Keratinocyte (primary cell): ENCODE results near the gene ARAF. TPM values are rescaled to one million over a fixed set of nuclear protein-coding genes. Genes with fewer than 3 reads are reported as not detected.

Source experiments
- DNase-seq: peaks from one replicate; pipeline ENCODE4 v3.0.0-alpha.2; 2011; ENCODE audit warnings: low read depth, missing footprints, low spot score
- FAIRE-seq: peaks from 2 replicates; lab custom pipeline; 2011; peaks lifted over from hg19 to GRCh38; lab: Jason Lieb, UNC
- H2AFZ ChIP-seq: 2 replicates; pipeline ENCODE4 v1.6.0; 2012; ENCODE audit warnings: low read length, control low read depth, inconsistent platforms; ENCODE audit not compliant: control insufficient read depth
- H3K27ac ChIP-seq: 2 replicates; pipeline ENCODE4 v1.5.1; 2011; ENCODE audit warnings: low read length; ENCODE audit not compliant: control insufficient read depth, insufficient read depth
- H3K27me3 ChIP-seq: 3 replicates; pipeline ENCODE4 v1.6.0; 2011; ENCODE audit warnings: low read length; ENCODE audit not compliant: control insufficient read depth, insufficient read depth; ENCODE audit errors: extremely low read depth
- H3K36me3 ChIP-seq, 2 experiments: 2 replicates in 1 of 2; 3 replicates in 1 of 2; pipeline ENCODE4 v1.5.1; 2011; ENCODE audit warnings: low read length in 2 of 2, mild to moderate bottlenecking in 1 of 2; ENCODE audit not compliant: control insufficient read depth in 2 of 2, insufficient read depth in 2 of 2; ENCODE audit errors: extremely low read depth in 1 of 2
- H3K4me1 ChIP-seq: 3 replicates; pipeline ENCODE4 v1.5.1; 2011; ENCODE audit warnings: low read length; ENCODE audit not compliant: control insufficient read depth, insufficient read depth; ENCODE audit errors: extremely low read depth
- H3K4me2 ChIP-seq: 3 replicates; pipeline ENCODE4 v1.6.0; 2011; ENCODE audit warnings: low read depth, low read length; ENCODE audit not compliant: control insufficient read depth, insufficient read depth; ENCODE audit errors: extremely low read depth
- H3K4me3 ChIP-seq, 3 experiments: fragments of 200-600 bp in 1 of 3; sonication (generic) in 1 of 3; 2 replicates in 2 of 3; 3 replicates in 1 of 3; pipeline ENCODE4 v1.5.1; 2011 to 2016; ENCODE audit warnings: low read length in 3 of 3, mild to moderate bottlenecking in 3 of 3, control low read depth in 2 of 3, inconsistent platforms in 1 of 3, low read depth in 1 of 3, mixed read lengths in 1 of 3, mixed run types in 1 of 3, moderate library complexity in 1 of 3; ENCODE audit not compliant: control insufficient read depth in 2 of 3, insufficient read depth in 2 of 3; ENCODE audit errors: extremely low read depth in 1 of 3
- H3K79me2 ChIP-seq: 2 replicates; pipeline ENCODE4 v1.6.0; 2012; ENCODE audit warnings: low read length; ENCODE audit not compliant: control insufficient read depth, insufficient read depth
- H3K9ac ChIP-seq: 3 replicates; pipeline ENCODE4 v1.6.0; 2011; ENCODE audit warnings: low read length; ENCODE audit not compliant: control insufficient read depth, insufficient read depth; ENCODE audit errors: extremely low read depth
- H3K9me1 ChIP-seq: 3 replicates; pipeline ENCODE4 v1.6.0; 2011; ENCODE audit warnings: low read length; ENCODE audit not compliant: control insufficient read depth, insufficient read depth; ENCODE audit errors: extremely low read depth
- H3K9me3 ChIP-seq: 2 replicates; pipeline ENCODE4 v1.5.1; 2012; ENCODE audit warnings: low read depth, low read length; ENCODE audit not compliant: control insufficient read depth
- H4K20me1 ChIP-seq: 3 replicates; pipeline ENCODE4 v1.6.0; 2011; ENCODE audit warnings: low read length; ENCODE audit not compliant: control insufficient read depth, insufficient read depth; ENCODE audit errors: extremely low read depth
- CTCF ChIP-seq, 3 experiments: IDR thresholded peaks in 1 of 3; conservative IDR thresholded peaks in 1 of 3; optimal IDR thresholded peaks in 1 of 3; 2 replicates in 2 of 3; 3 replicates in 1 of 3; pipeline versions ENCODE3 to v1.5.1; 2011; ENCODE audit warnings: low read length in 3 of 3, mild to moderate bottlenecking in 3 of 3, moderate library complexity in 2 of 3, control low read depth in 1 of 3, inconsistent platforms in 1 of 3; ENCODE audit not compliant: insufficient read depth in 2 of 3; ENCODE audit errors: extremely low read depth in 1 of 3
- EZH2 ChIP-seq: IDR thresholded peaks from one replicate; pipeline ENCODE4 v1.6.1; 2012; ENCODE audit warnings: inconsistent platforms, mild to moderate bottlenecking, low read length, moderate library complexity
- dilution Hi-C: fragments of 300-500 bp; cut with MboI; formaldehyde crosslinking; loops from one replicate; pipeline ENCODE4 v1.7.0; 2020; ENCODE audit warnings: low sequenced_read_pairs; ENCODE audit not compliant: extremely low pct_ligation_motif_present
- polyA plus RNA-seq, 5 experiments: library from polyadenylated mRNA; depleted of rRNA in 3 of 5; stranded (reverse) in 3 of 5; stranded (forward) in 1 of 5; unstranded in 1 of 5; fragments of >200 nt; gene quantifications; 1 replicate in 1 of 5; 2 replicates in 3 of 5; 3 replicates in 1 of 5; pipeline versions ENCODE4 v1.2.1 to v1.2.3, GENCODE V29; 2011 to 2012; ENCODE audit warnings: missing spikeins in 2 of 5, low read depth in 1 of 5, low replicate concordance in 1 of 5

The ARAF gene
- polyA plus RNA-seq, 1 donor (not counting 4 experiments of a cell fraction or from before 2014, with no cell fraction given) = 21.3 TPM

- FAIRE-seq (no peak), DNase-seq (no peak)
- no peaks in the 10 kb centered on the region for H4K20me1 ChIP-seq
- H3K4me1 ChIP-seq = peaks cover 11% of the 10 kb centered on the region
- dilution Hi-C loops = no loop called here
- peaks cover 0 to 10% of the 10 kb centered on the region in 2 experiments for H3K36me3 ChIP-seq
- no peaks in the 10 kb centered on the region for H3K9me3 ChIP-seq
- no peaks in the 10 kb centered on the region for H3K9me1 ChIP-seq
- H3K4me2 ChIP-seq = peak overlapping the region; percentile 11
- no peaks in the 10 kb centered on the region for H3K27me3 ChIP-seq
- H3K79me2 ChIP-seq = no peaks in the 10 kb centered on the region
- TF ChIP-seq CTCF (optimal IDR thresholded peaks at IDR 0.05 in 1 of 3, IDR thresholded peaks at IDR 0.05 in 1 of 3, conservative IDR thresholded peaks at IDR 0.05 in 1 of 3; ENCODE audit: extremely low read depth in 1 of 3, insufficient read depth in 2 of 3, low read length in 3 of 3) (no peak), EZH2 (no peak)
- peak overlapping the region; percentile 13 for H3K9ac ChIP-seq
- H3K27ac ChIP-seq = no peak overlapping the region
- H2AFZ ChIP-seq = no peak overlapping the region
- peak overlapping the region; percentile 11 to 48 (median 44) for H3K4me3 ChIP-seq
Measured at GRCh38 chrX:47583240-47583861, 22.3 kb downstream of the ARAF start.

GRCh38 chrX:47584714-47585113, 23.7 kb downstream of the ARAF start:
- FAIRE-seq (no peak), DNase-seq (no peak)
- Histone ChIP-seq H2AFZ (no peak overlapping the region), H3K9ac (no peak overlapping the region), H3K79me2 (no peaks in the 10 kb centered on the region), H3K9me3 (no peaks in the 10 kb centered on the region), H3K27me3 (no peaks in the 10 kb centered on the region), H3K4me1 (peaks cover 6% of the 10 kb centered on the region), H3K36me3 (peaks cover 0 to 10% of the 10 kb centered on the region in 2 experiments), H3K27ac (no peak overlapping the region), H4K20me1 (no peaks in the 10 kb centered on the region), H3K4me2 (no peak overlapping the region), H3K4me3 (no peak overlapping the region), H3K9me1 (no peaks in the 10 kb centered on the region)
- no peak for TF ChIP-seq CTCF (optimal IDR thresholded peaks at IDR 0.05 in 1 of 3, IDR thresholded peaks at IDR 0.05 in 1 of 3, conservative IDR thresholded peaks at IDR 0.05 in 1 of 3; ENCODE audit: extremely low read depth in 1 of 3, insufficient read depth in 2 of 3, low read length in 3 of 3)
- no peak for TF ChIP-seq EZH2
- dilution Hi-C loops = no loop called here
